GM13977 (cell line): ENCODE results near the gene CD2AP.

Experiments used
- DNase-seq: peaks from one replicate; pipeline ENCODE4 v3.0.0; 2012; ENCODE audit warnings: low spot score
- in situ Hi-C: fragments of 300-500 bp; cut with MboI; formaldehyde crosslinking; loops from one replicate; pipeline ENCODE4 v1.12.0; 2022; ENCODE audit warnings: low sequenced_read_pairs, low pct_unique_long_range_greater_than_20kb, mixed read lengths, inconsistent platforms; ENCODE audit not compliant: unreplicated experiment
- TF ChIP-seq, protein P1 (sequence below): IDR thresholded peaks from 2 replicates; pipeline ENCODE4 v1.5.1; 2012; ENCODE audit warnings: mild to moderate bottlenecking, control low read depth; ENCODE audit not compliant: insufficient read depth; ENCODE audit errors: extremely low read depth, missing control alignments

The CD2AP gene

GRCh38 chr6:47592131-47592840 lies 114.7 kb downstream of the CD2AP start:
- in situ Hi-C loops, result no loop called here
- no peak for DNase-seq
- TF ChIP-seq, protein P1, sequence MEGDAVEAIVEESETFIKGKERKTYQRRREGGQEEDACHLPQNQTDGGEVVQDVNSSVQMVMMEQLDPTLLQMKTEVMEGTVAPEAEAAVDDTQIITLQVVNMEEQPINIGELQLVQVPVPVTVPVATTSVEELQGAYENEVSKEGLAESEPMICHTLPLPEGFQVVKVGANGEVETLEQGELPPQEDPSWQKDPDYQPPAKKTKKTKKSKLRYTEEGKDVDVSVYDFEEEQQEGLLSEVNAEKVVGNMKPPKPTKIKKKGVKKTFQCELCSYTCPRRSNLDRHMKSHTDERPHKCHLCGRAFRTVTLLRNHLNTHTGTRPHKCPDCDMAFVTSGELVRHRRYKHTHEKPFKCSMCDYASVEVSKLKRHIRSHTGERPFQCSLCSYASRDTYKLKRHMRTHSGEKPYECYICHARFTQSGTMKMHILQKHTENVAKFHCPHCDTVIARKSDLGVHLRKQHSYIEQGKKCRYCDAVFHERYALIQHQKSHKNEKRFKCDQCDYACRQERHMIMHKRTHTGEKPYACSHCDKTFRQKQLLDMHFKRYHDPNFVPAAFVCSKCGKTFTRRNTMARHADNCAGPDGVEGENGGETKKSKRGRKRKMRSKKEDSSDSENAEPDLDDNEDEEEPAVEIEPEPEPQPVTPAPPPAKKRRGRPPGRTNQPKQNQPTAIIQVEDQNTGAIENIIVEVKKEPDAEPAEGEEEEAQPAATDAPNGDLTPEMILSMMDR, result no peak

GRCh38 chr6:47593979-47594378 lies 116.4 kb downstream of the CD2AP start:
- TF ChIP-seq, protein P1, result no peak
- in situ Hi-C loops, result no loop called here
- DNase-seq, result no peak

- TF ChIP-seq, protein P1, result no peak
- no peak for DNase-seq
- in situ Hi-C loops, result no loop called here
These were observed 118.2 kb downstream of the CD2AP start for GRCh38 chr6:47595785-47596184.

DNA sequence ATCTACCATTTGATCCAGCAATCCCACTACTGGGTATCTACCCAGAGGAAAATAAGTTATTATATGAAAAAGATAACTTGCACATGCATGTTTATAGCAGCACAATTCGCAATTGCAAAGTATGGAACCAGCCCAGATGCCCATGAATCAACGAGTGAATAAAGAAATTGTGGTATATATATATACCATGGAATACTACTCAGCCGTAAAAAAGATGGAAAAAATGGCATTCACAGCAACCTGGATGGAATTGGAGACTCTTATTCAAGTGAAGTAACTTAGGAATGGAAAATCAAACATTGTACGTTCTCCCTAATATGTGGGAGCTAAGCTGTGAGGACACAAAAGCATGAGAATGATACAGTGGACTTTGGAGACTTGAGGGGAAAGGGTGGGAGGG lies 120.8 kb downstream of the CD2AP start:
- in situ Hi-C loops, result no loop called here
- TF ChIP-seq, protein P1, result no peak
- no peak for DNase-seq

- in situ Hi-C loops, result no loop called here
- DNase-seq, result no peak
- TF ChIP-seq, protein P1, result no peak
These were observed 121.9 kb downstream of the CD2AP start for GRCh38 chr6:47599512-47599911.

DNA sequence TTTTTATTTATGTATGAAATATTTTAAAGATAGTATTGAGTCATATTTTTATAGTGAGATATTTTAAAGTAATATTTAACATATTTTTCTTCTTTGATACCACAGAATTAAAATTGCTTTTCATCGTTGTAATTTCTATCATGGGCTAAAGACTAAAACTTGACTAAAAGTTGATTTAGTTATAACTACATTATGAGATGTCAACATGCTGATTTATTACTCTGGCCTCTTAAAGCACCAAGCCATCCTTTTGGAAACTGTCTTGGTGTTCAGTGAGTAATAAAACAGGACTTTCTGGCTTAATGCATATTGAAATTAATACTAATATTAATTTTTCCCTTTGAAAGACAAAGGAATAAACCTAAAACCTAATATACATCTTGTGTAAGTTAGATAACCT lies 125.6 kb downstream of the CD2AP start:
- TF ChIP-seq, protein P1, result no peak
- in situ Hi-C loops, result loop anchor here (25.0 kb wide), 1 partner anchor 191 kb away; no protein-coding TSS in a partner anchor
- DNase-seq, result no peak
